IMR-90 (cell line): ENCODE measurements around the gene AOC2. TPM values are rescaled to one million over a fixed set of nuclear protein-coding genes. Genes with fewer than 3 reads are reported as not detected.

Experiments
- ATAC-seq: fragments of 200-7000 bp; cut with Tn5 transposase; 2 replicates; pipeline ENCODE4 v1.9.1; 2020; ENCODE audit warnings: low read depth, mild to moderate bottlenecking, moderate library complexity
- BruUV-seq: library from RNA; stranded (reverse); fragments of 400-500 nt; replicated peaks from 2 replicates; lab custom pipeline; 2021; lab: Mats Ljungman, UMichigan
- CTCF ChIA-PET: fragments of 300-600 bp; formaldehyde crosslinking; extraction: SDS; loops from one replicate; lab custom pipeline; 2021; ENCODE audit warnings: antibody characterized with exemption; lab: Yijun Ruan, JAX
- POLR2A ChIA-PET: fragments of 300-600 bp; sonication (Branson Sonifier 250); formaldehyde crosslinking; loops from one replicate; lab custom pipeline; 2022; ENCODE audit warnings: antibody characterized with exemption; ENCODE audit not compliant: unreplicated experiment; lab: Charles Lee
- DNase-seq: peaks from one replicate; pipeline ENCODE4 v3.0.0; 2013
- H2AFZ ChIP-seq: replicated peaks from 2 replicates; pipeline ENCODE3; 2013; ENCODE audit warnings: low read length, mild to moderate bottlenecking; ENCODE audit not compliant: poor library complexity
- H2AK5ac ChIP-seq: 2 replicates; pipeline ENCODE4 v1.6.1; 2013; ENCODE audit warnings: low read depth, low read length, inconsistent platforms
- H2AK9ac ChIP-seq: replicated peaks from 2 replicates; pipeline ENCODE3; 2013; ENCODE audit warnings: mild to moderate bottlenecking, low read depth, low read length, moderate library complexity; ENCODE audit not compliant: poor library complexity
- H2BK120ac ChIP-seq: 2 replicates; pipeline ENCODE4 v1.6.1; 2013; ENCODE audit warnings: low read depth, low read length, inconsistent platforms
- H2BK15ac ChIP-seq: 3 replicates; pipeline ENCODE4 v1.6.1; 2013; ENCODE audit warnings: low read depth, low read length, inconsistent platforms
- H2BK20ac ChIP-seq: 2 replicates; pipeline ENCODE4 v1.6.1; 2013; ENCODE audit warnings: low read depth, mild to moderate bottlenecking, inconsistent platforms, low read length, moderate library complexity
- H2BK5ac ChIP-seq: 2 replicates; pipeline ENCODE4 v1.6.1; 2013; ENCODE audit warnings: mild to moderate bottlenecking, low read depth, low read length, inconsistent platforms; ENCODE audit not compliant: poor library complexity, severe bottlenecking
- H3K14ac ChIP-seq: replicated peaks from 2 replicates; pipeline ENCODE4 v1.6.1; 2013; ENCODE audit warnings: low read depth, low read length, inconsistent platforms
- H3K18ac ChIP-seq: 2 replicates; pipeline ENCODE4 v1.6.1; 2013; ENCODE audit warnings: low read depth, low read length, control low read depth
- H3K23ac ChIP-seq: 2 replicates; pipeline ENCODE4 v1.6.1; 2013; ENCODE audit warnings: low read depth, low read length, inconsistent platforms
- H3K27ac ChIP-seq: 2 replicates; pipeline ENCODE4 v1.5.1; 2013; ENCODE audit warnings: mild to moderate bottlenecking, control low read depth, low read length; ENCODE audit not compliant: insufficient read depth
- H3K27me3 ChIP-seq: 2 replicates; pipeline ENCODE4 v1.6.1; 2013; ENCODE audit warnings: low read length; ENCODE audit not compliant: control insufficient read depth, insufficient read depth
- H3K36me3 ChIP-seq: 2 replicates; pipeline ENCODE4 v1.6.1; 2013; ENCODE audit warnings: low read length, mixed read lengths; ENCODE audit not compliant: control insufficient read depth, insufficient read depth
- H3K4ac ChIP-seq: 2 replicates; pipeline ENCODE4 v1.6.1; 2013; ENCODE audit warnings: low read depth, low read length, inconsistent platforms
- H3K4me1 ChIP-seq: 2 replicates; pipeline ENCODE4 v1.6.1; 2013; ENCODE audit warnings: low read length, mixed read lengths; ENCODE audit not compliant: control insufficient read depth, insufficient read depth
- H3K4me2 ChIP-seq: 2 replicates; pipeline ENCODE4 v1.6.1; 2013; ENCODE audit warnings: low read depth, mild to moderate bottlenecking, control low read depth, low read length, moderate library complexity
- H3K4me3 ChIP-seq: 2 replicates; pipeline ENCODE4 v1.5.1; 2013; ENCODE audit warnings: low read depth, mild to moderate bottlenecking, control low read depth, low read length, moderate library complexity; ENCODE audit not compliant: insufficient read depth
- H3K56ac ChIP-seq: 2 replicates; pipeline ENCODE4 v1.6.1; 2013; ENCODE audit warnings: low read length, inconsistent platforms; ENCODE audit not compliant: insufficient read depth; ENCODE audit errors: extremely low read depth
- H3K79me1 ChIP-seq, 2 experiments: 2 replicates each; pipeline ENCODE4 v1.6.1; 2013; ENCODE audit warnings: low read length in 2 of 2, inconsistent platforms in 1 of 2, low read depth in 1 of 2
- H3K9ac ChIP-seq: 2 replicates; pipeline ENCODE4 v1.6.1; 2013; ENCODE audit warnings: low read depth, low read length, control low read depth
- H3K9me1 ChIP-seq: 2 replicates; pipeline ENCODE4 v1.6.1; 2013; ENCODE audit warnings: low read length, inconsistent platforms; ENCODE audit not compliant: insufficient read depth
- H3K9me3 ChIP-seq: 2 replicates; pipeline ENCODE4 v1.6.1; 2013; ENCODE audit warnings: low read length; ENCODE audit not compliant: control insufficient read depth, insufficient read depth
- H4K20me1 ChIP-seq: 2 replicates; pipeline ENCODE4 v1.6.1; 2013; ENCODE audit warnings: low read length, inconsistent platforms; ENCODE audit not compliant: insufficient read depth
- H4K5ac ChIP-seq: 2 replicates; pipeline ENCODE4 v1.6.1; 2013; ENCODE audit warnings: mild to moderate bottlenecking, low read depth, low read length, control low read depth
- H4K8ac ChIP-seq, 2 experiments: 2 replicates each; pipeline ENCODE4 v1.6.1; 2013; ENCODE audit warnings: low read depth in 2 of 2, low read length in 2 of 2, control low read depth in 1 of 2, inconsistent platforms in 1 of 2
- H4K91ac ChIP-seq: 2 replicates; pipeline ENCODE4 v1.6.1; 2013; ENCODE audit warnings: low read depth, low read length, inconsistent platforms; ENCODE audit not compliant: insufficient read depth
- BHLHE40 ChIP-seq: fragments of 150-350 bp; IDR thresholded peaks from 2 replicates; pipeline ENCODE4 v1.6.1; 2016; ENCODE audit warnings: mild to moderate bottlenecking, low read depth, low read length
- FOS ChIP-seq: fragments of 150-350 bp; IDR thresholded peaks from 2 replicates; pipeline ENCODE4 v1.6.1; 2016; ENCODE audit warnings: low read depth, low read length
- MAZ ChIP-seq: IDR thresholded peaks from 2 replicates; pipeline ENCODE4 v1.6.1; 2012; ENCODE audit warnings: low read depth, mild to moderate bottlenecking, low read length, improper control_type of control experiment, moderate library complexity, borderline replicate concordance
- MXI1 ChIP-seq: IDR thresholded peaks from 2 replicates; pipeline ENCODE4 v1.6.1; 2012; ENCODE audit warnings: low read depth, mild to moderate bottlenecking, low read length, moderate library complexity, borderline replicate concordance
- NFE2L2 ChIP-seq: fragments of 150-350 bp; IDR thresholded peaks from 2 replicates; pipeline ENCODE4 v1.6.1; 2016; ENCODE audit warnings: low read depth, mild to moderate bottlenecking, low read length
- POLR2A ChIP-seq: IDR thresholded peaks from 2 replicates; pipeline ENCODE4 v1.6.1; 2012; ENCODE audit warnings: mild to moderate bottlenecking, low read depth, low read length
- RAD21 ChIP-seq: IDR thresholded peaks from 2 replicates; pipeline ENCODE4 v1.6.1; 2012; ENCODE audit warnings: low read length, improper control_type of control experiment
- RCOR1 ChIP-seq: IDR thresholded peaks from 2 replicates; pipeline ENCODE4 v1.6.1; 2012; ENCODE audit warnings: mild to moderate bottlenecking, low read length, improper control_type of control experiment; ENCODE audit not compliant: insufficient replicate concordance
- RFX5 ChIP-seq: IDR thresholded peaks from 2 replicates; pipeline ENCODE4 v1.8.0; 2012; ENCODE audit warnings: low read depth, mild to moderate bottlenecking, low read length, moderate library complexity
- SMC3 ChIP-seq: fragments of 150-350 bp; IDR thresholded peaks from 2 replicates; pipeline ENCODE4 v1.6.1; 2016; ENCODE audit warnings: low read depth, mild to moderate bottlenecking, antibody characterized with exemption, low read length, moderate library complexity
- WGBS, 2 experiments: methylation state at CpG; one replicate each; pipeline versions ENCODE4 v1.1.5 to v1.1.7; 2013; ENCODE audit warnings: missing lambda C conversion rate in 2 of 2; ENCODE audit not compliant: insufficient read length in 1 of 2; ENCODE audit errors: extremely low coverage in 2 of 2; 5-methylcytosine and 5-hydroxymethylcytosine counted together
- dilution Hi-C: fragments of 300-500 bp; cut with HindIII; formaldehyde crosslinking; loops from one replicate; pipeline ENCODE4 v1.14.3; 2018; ENCODE audit warnings: low sequenced_read_pairs; ENCODE audit not compliant: unreplicated experiment
- in situ Hi-C: fragments of 300-500 bp; cut with MboI; formaldehyde crosslinking; loops from 3 replicates; pipeline ENCODE4 v1.14.3; 2019; ENCODE audit warnings: low sequenced_read_pairs, inconsistent platforms, mixed read lengths
- intact Hi-C: fragments of 100-400 bp; cut with micrococcal nuclease; formaldehyde crosslinking; loops from 2 replicates; pipeline ENCODE4 v1.10.0; 2022
- polyA plus RNA-seq, 3 experiments: library from polyadenylated mRNA; depleted of rRNA; stranded (reverse); fragments of >200 nt; gene quantifications; 2 replicates each; pipeline ENCODE4 v1.2.3, GENCODE V29; 2012; ENCODE audit warnings: low replicate concordance in 1 of 3
- total RNA-seq: library from RNA; depleted of rRNA; stranded (reverse); fragments of >200 nt; gene quantifications from 2 replicates; pipeline ENCODE4 v1.2.3, GENCODE V29; 2012
- TF ChIP-seq, protein P1 (sequence below): conservative IDR thresholded peaks from 2 replicates; pipeline ENCODE4 v1.5.1; 2012; ENCODE audit warnings: mild to moderate bottlenecking, low read depth, low read length, improper control_type of control experiment
- TF ChIP-seq, protein P2 (sequence below): fragments of 150-350 bp; IDR thresholded peaks from 2 replicates; pipeline ENCODE4 v1.6.1; 2016; ENCODE audit warnings: low read depth, mild to moderate bottlenecking, low read length, moderate library complexity, borderline replicate concordance
- TF ChIP-seq, protein P3 (sequence below): fragments of 150-350 bp; IDR thresholded peaks from 2 replicates; pipeline ENCODE4 v1.6.1; 2017; ENCODE audit warnings: mild to moderate bottlenecking, antibody characterized with exemption, low read length, low read depth

Gene AOC2
- total and polyA plus RNA-seq, 2 of the 4 experiments (the other 2 are of a cell fraction) = 0.36 to 0.41 TPM

- TF ChIP-seq FOS = no peak
Measured at GRCh38 chr17:42819939-42820535, 24.3 kb upstream of the AOC2 start (continued).

GRCh38 chr17:42821176-42821575 lies 23.2 kb upstream of the AOC2 start:
- Histone ChIP-seq H3K23ac (no peak overlapping the region), H3K27me3 (no peaks in the 10 kb centered on the region), H3K9me3 (no peaks in the 10 kb centered on the region), H3K4me2 (no peak overlapping the region), H3K9me1 (no peaks in the 10 kb centered on the region), H3K9ac (no peak overlapping the region), H4K5ac (no peak overlapping the region), H3K4me1 (no peaks in the 10 kb centered on the region; the same call in 1 of the 2 replicates), H3K27ac (no peak overlapping the region), H2BK20ac (no peak overlapping the region), H3K36me3 (peaks cover 25% of the 10 kb centered on the region), H3K56ac (no peak overlapping the region), H3K4me3 (no peak overlapping the region), H4K20me1 (no peaks in the 10 kb centered on the region), H2AK9ac (no peak overlapping the region), H3K18ac (no peak overlapping the region), H3K4ac (no peak overlapping the region), H4K91ac (no peak overlapping the region), H2BK15ac (no peak overlapping the region), H2BK5ac (no peak overlapping the region), H2AFZ (no peak overlapping the region), H2BK120ac (no peak overlapping the region), H3K14ac (no peak overlapping the region), H4K8ac (no peak overlapping the region), H3K79me1 (peaks cover 24 to 37% of the 10 kb centered on the region in 2 experiments), H2AK5ac (no peak overlapping the region)
- dilution Hi-C loops = no loop called here
- DNase-seq = no peak
- no CpG with 5 or more reads among the region's 7 CpGs for WGBS, 2 experiments
- ChIA-PET POLR2A (no interaction called here), CTCF (interaction anchor here (2.2 kb wide), 1 partner anchor 12 kb away, joined by 8 read pairs; no protein-coding TSS in a partner anchor)
- intact Hi-C loops = loop anchor here (5.0 kb wide), 1 partner anchor 59 kb away; the partner anchor contains the start of gene RAMP2
- no TSS peak for BruUV-seq
- no peak for ATAC-seq
- in situ Hi-C loops = no loop called here
- TF ChIP-seq MXI1 = no peak
- TF ChIP-seq RAD21 = no peak
- no peak for TF ChIP-seq MAZ
- TF ChIP-seq, protein P1, sequence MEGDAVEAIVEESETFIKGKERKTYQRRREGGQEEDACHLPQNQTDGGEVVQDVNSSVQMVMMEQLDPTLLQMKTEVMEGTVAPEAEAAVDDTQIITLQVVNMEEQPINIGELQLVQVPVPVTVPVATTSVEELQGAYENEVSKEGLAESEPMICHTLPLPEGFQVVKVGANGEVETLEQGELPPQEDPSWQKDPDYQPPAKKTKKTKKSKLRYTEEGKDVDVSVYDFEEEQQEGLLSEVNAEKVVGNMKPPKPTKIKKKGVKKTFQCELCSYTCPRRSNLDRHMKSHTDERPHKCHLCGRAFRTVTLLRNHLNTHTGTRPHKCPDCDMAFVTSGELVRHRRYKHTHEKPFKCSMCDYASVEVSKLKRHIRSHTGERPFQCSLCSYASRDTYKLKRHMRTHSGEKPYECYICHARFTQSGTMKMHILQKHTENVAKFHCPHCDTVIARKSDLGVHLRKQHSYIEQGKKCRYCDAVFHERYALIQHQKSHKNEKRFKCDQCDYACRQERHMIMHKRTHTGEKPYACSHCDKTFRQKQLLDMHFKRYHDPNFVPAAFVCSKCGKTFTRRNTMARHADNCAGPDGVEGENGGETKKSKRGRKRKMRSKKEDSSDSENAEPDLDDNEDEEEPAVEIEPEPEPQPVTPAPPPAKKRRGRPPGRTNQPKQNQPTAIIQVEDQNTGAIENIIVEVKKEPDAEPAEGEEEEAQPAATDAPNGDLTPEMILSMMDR = no peak
- no peak for TF ChIP-seq RFX5
- TF ChIP-seq POLR2A = no peak
- no peak for TF ChIP-seq BHLHE40
- no peak for TF ChIP-seq FOS
- TF ChIP-seq RCOR1 = no peak
- TF ChIP-seq SMC3 = no peak
- TF ChIP-seq, protein P2, sequence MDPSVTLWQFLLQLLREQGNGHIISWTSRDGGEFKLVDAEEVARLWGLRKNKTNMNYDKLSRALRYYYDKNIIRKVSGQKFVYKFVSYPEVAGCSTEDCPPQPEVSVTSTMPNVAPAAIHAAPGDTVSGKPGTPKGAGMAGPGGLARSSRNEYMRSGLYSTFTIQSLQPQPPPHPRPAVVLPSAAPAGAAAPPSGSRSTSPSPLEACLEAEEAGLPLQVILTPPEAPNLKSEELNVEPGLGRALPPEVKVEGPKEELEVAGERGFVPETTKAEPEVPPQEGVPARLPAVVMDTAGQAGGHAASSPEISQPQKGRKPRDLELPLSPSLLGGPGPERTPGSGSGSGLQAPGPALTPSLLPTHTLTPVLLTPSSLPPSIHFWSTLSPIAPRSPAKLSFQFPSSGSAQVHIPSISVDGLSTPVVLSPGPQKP = no peak
- no peak for TF ChIP-seq NFE2L2
- TF ChIP-seq, protein P3, sequence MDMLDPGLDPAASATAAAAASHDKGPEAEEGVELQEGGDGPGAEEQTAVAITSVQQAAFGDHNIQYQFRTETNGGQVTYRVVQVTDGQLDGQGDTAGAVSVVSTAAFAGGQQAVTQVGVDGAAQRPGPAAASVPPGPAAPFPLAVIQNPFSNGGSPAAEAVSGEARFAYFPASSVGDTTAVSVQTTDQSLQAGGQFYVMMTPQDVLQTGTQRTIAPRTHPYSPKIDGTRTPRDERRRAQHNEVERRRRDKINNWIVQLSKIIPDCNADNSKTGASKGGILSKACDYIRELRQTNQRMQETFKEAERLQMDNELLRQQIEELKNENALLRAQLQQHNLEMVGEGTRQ = no peak
